Mesothelial cell of epicardium (in vitro differentiated cells): ENCODE data around the gene PNKD. TPM values are rescaled to one million over a fixed set of nuclear protein-coding genes. Genes with fewer than 3 reads are reported as not detected.

Experiments
- DNase-seq, 2 experiments: peaks; one replicate each; pipeline ENCODE4 v3.0.0; 2021; ENCODE audit warnings: low spot score in 2 of 2; ENCODE audit not compliant: unreplicated experiment in 2 of 2
- H3K27ac Mint-ChIP-seq: 2 replicates; pipeline ENCODE4 v1.8.0; 2021; ENCODE audit warnings: mixed read lengths
- H3K27me3 Mint-ChIP-seq: 2 replicates; pipeline ENCODE4 v1.8.0; 2021; ENCODE audit warnings: low read depth, mixed read lengths
- H3K36me3 Mint-ChIP-seq: 2 replicates; pipeline ENCODE4 v1.8.0; 2021; ENCODE audit warnings: mixed read lengths
- H3K4me1 Mint-ChIP-seq: 2 replicates; pipeline ENCODE4 v1.8.0; 2021; ENCODE audit warnings: mixed read lengths
- H3K4me3 Mint-ChIP-seq: 2 replicates; pipeline ENCODE4 v1.8.0; 2021; ENCODE audit warnings: mild to moderate bottlenecking, moderate library complexity, mixed read lengths
- H3K9me3 Mint-ChIP-seq: 2 replicates; pipeline ENCODE4 v1.8.0; 2021; ENCODE audit warnings: mixed read lengths
- CTCF ChIP-seq: fragments of 200-600 bp; sonication (generic); IDR thresholded peaks from one replicate; pipeline ENCODE4 v1.5.0; 2021; ENCODE audit warnings: antibody characterized with exemption; ENCODE audit not compliant: unreplicated experiment
- total RNA-seq: library from RNA; stranded (reverse); gene quantifications from 3 replicates; pipeline ENCODE4 v1.2.1, GENCODE V29; 2021

PNKD gene
- total RNA-seq, 1 donor from 2014 or later = 63.2 TPM

GRCh38 chr2:218320704-218321336 lies 50.5 kb downstream of the PNKD start:
- H3K9me3 Mint-ChIP-seq = no peaks in the 10 kb centered on the region
- peak overlapping the region; percentile 77 for H3K27ac Mint-ChIP-seq
- H3K36me3 Mint-ChIP-seq = no peaks in the 10 kb centered on the region

GRCh38 chr2:218322768-218323525 lies 52.6 kb downstream of the PNKD start:
- Mint-ChIP-seq H3K36me3 (no peaks in the 10 kb centered on the region), H3K4me3 (peak overlapping the region; percentile 91), H3K9me3 (no peaks in the 10 kb centered on the region), H3K27ac (peak overlapping the region; percentile 98), H3K27me3 (no peaks in the 10 kb centered on the region), H3K4me1 (peaks cover 74% of the 10 kb centered on the region)
- peak; percentile 81 to 82 for DNase-seq
- no peak for TF ChIP-seq CTCF

More at GRCh38 chr2:218320704-218321336, 50.5 kb downstream of the PNKD start:
- TF ChIP-seq CTCF = no peak
- Mint-ChIP-seq H3K27me3 (no peaks in the 10 kb centered on the region), H3K4me1 (peaks cover 73% of the 10 kb centered on the region), H3K4me3 (no peak overlapping the region)
- no peak for DNase-seq

- H3K36me3 Mint-ChIP-seq = no peaks in the 10 kb centered on the region
- DNase-seq = peak; percentile 44 to 66
Observed at GRCh38 chr2:218323526-218324472, 53.5 kb downstream of the PNKD start.

GRCh38 chr2:218325566-218326160 lies 55.3 kb downstream of the PNKD start:
- Mint-ChIP-seq H3K4me3 (peak overlapping the region; percentile 49), H3K27ac (peak overlapping the region; percentile 87)

More at GRCh38 chr2:218323526-218324472, 53.5 kb downstream of the PNKD start:
- H3K4me3 Mint-ChIP-seq = peak overlapping the region; percentile 91
- H3K9me3 Mint-ChIP-seq = no peaks in the 10 kb centered on the region
- peak overlapping the region; percentile 98 for H3K27ac Mint-ChIP-seq
- H3K4me1 Mint-ChIP-seq = peaks cover 75% of the 10 kb centered on the region
- TF ChIP-seq CTCF = no peak
- no peaks in the 10 kb centered on the region for H3K27me3 Mint-ChIP-seq

More at GRCh38 chr2:218325566-218326160, 55.3 kb downstream of the PNKD start:
- no peak for TF ChIP-seq CTCF
- no peaks in the 10 kb centered on the region for H3K36me3 Mint-ChIP-seq
- H3K27me3 Mint-ChIP-seq = no peaks in the 10 kb centered on the region
- no peaks in the 10 kb centered on the region for H3K9me3 Mint-ChIP-seq
- H3K4me1 Mint-ChIP-seq = peaks cover 78% of the 10 kb centered on the region
- DNase-seq = no peak
